Heart left ventricle (tissue), 13 donors: Measurements from ENCODE around the gene ANKRD13C.

Experiments used
- CTCF ChIP-seq, 12 donors: fragments of 200-600 bp; sonication (generic) in 4 of 12; IDR thresholded peaks; one replicate each; pipeline versions ENCODE4 v1.5.0 to v1.8.0; 2018 to 2022; ENCODE audit warnings: antibody characterized with exemption in 12 of 12, mild to moderate bottlenecking in 5 of 12
- POLR2A ChIP-seq, 2 donors: fragments of 450-650 bp; IDR thresholded peaks; one replicate each; pipeline ENCODE4 v1.6.1; 2017; ENCODE audit warnings: antibody characterized with exemption in 2 of 2, mild to moderate bottlenecking in 2 of 2, moderate library complexity in 2 of 2
- donor health status: ischemic (EF 13 %, LVEDD 7.1; RV severe dilation, severe dysfunction).
- donor health status: DM: no; HTN: yes; CAD: no.
- donor health status: DM: no; HTN: no; CAD: no.
- donor health status: ischemic (EF 25% LVEDD 6.9; RV normal size, moderate dysfunction).
- donor health status: ischemic (EF 25% LVEDD 5.7; RV mildly dilated, moderate dysfunction).
- donor health status: ischemic (EF 35%, LVEDD 5.7; RV mildly dilated, moderate dysfunction).
- donor health status: nonischemic (EF 11% LVEDD 7.7; RV severe dilation, severe dysfunction).
- donor health status: DM: yes; HTN: yes; CAD: no.
- donor health status: PGD.
- donor health status: ischemic (EF 29% LVEDD 5.4; RV normal size, mild dysfunction).
- donor health status: nonischemic (EF 23%, LVEDD 6.1; RV moderate dilation, normal function).

- TF ChIP-seq POLR2A (IDR thresholded peaks at IDR 0.05) (no peak), CTCF (IDR thresholded peaks at IDR 0.05) (no peak)
These were observed 7.3 kb upstream of the ANKRD13C start for GRCh38 chr1:70361727-70362398.
